HG02840 (cell line): ENCODE results near the gene CEACAM5.
"Not testable (repeated sequence)": the region's sequence is repeated elsewhere in the genome, so short reads cannot be mapped to it uniquely, and the experiment has no call there.

Experiments used
- ATAC-seq: cut with Tn5 transposase; IDR thresholded peaks from one replicate; pipeline ENCODE4 v1.9.1; 2021; ENCODE audit warnings: mild to moderate bottlenecking, moderate library complexity, moderate number of reproducible peaks; ENCODE audit not compliant: unreplicated experiment, low FRiP score

CEACAM5 gene

GRCh38 chr19:41699968-41700323, 8.5 kb upstream of the CEACAM5 start:
- no peak for ATAC-seq

GRCh38 chr19:41700381-41701195, 7.8 kb upstream of the CEACAM5 start:
- no peak for ATAC-seq

DNA sequence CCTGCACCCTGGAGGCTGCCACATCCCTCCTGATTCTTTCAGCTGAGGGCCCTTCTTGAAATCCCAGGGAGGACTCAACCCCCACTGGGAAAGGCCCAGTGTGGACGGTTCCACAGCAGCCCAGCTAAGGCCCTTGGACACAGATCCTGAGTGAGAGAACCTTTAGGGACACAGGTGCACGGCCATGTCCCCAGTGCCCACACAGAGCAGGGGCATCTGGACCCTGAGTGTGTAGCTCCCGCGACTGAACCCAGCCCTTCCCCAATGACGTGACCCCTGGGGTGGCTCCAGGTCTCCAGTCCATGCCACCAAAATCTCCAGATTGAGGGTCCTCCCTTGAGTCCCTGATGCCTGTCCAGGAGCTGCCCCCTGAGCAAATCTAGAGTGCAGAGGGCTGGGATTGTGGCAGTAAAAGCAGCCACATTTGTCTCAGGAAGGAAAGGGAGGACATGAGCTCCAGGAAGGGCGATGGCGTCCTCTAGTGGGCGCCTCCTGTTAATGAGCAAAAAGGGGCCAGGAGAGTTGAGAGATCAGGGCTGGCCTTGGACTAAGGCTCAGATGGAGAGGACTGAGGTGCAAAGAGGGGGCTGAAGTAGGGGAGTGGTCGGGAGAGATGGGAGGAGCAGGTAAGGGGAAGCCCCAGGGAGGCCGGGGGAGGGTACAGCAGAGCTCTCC, 6.9 kb upstream of the CEACAM5 start:
- ATAC-seq, result no peak

DNA sequence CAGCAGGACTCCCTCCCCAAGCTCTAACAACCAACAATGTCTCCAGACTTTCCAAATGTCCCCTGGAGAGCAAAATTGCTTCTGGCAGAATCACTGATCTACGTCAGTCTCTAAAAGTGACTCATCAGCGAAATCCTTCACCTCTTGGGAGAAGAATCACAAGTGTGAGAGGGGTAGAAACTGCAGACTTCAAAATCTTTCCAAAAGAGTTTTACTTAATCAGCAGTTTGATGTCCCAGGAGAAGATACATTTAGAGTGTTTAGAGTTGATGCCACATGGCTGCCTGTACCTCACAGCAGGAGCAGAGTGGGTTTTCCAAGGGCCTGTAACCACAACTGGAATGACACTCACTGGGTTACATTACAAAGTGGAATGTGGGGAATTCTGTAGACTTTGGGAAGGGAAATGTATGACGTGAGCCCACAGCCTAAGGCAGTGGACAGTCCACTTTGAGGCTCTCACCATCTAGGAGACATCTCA, 6.2 kb upstream of the CEACAM5 start:
- no peak for ATAC-seq

GRCh38 chr19:41703602-41704293, 4.7 kb upstream of the CEACAM5 start:
- ATAC-seq, result no peak

DNA sequence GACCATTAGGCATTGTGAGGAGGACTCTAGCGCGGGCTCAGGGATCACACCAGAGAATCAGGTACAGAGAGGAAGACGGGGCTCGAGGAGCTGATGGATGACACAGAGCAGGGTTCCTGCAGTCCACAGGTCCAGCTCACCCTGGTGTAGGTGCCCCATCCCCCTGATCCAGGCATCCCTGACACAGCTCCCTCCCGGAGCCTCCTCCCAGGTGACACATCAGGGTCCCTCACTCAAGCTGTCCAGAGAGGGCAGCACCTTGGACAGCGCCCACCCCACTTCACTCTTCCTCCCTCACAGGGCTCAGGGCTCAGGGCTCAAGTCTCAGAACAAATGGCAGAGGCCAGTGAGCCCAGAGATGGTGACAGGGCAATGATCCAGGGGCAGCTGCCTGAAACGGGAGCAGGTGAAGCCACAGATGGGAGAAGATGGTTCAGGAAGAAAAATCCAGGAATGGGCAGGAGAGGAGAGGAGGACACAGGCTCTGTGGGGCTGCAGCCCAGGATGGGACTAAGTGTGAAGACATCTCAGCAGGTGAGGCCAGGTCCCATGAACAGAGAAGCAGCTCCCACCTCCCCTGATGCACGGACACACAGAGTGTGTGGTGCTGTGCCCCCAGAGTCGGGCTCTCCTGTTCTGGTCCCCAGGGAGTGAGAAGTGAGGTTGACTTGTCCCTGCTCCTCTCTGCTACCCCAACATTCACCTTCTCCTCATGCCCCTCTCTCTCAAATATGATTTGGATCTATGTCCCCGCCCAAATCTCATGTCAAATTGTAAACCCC, 2.8 kb upstream of the CEACAM5 start:
- ATAC-seq, result no peak

- no peak for ATAC-seq
Measured at GRCh38 chr19:41706741-41707501, 1.5 kb upstream of the CEACAM5 start.

- ATAC-seq, result no peak
Measured at GRCh38 chr19:41707502-41707812, 969 bp upstream of the CEACAM5 start.

DNA sequence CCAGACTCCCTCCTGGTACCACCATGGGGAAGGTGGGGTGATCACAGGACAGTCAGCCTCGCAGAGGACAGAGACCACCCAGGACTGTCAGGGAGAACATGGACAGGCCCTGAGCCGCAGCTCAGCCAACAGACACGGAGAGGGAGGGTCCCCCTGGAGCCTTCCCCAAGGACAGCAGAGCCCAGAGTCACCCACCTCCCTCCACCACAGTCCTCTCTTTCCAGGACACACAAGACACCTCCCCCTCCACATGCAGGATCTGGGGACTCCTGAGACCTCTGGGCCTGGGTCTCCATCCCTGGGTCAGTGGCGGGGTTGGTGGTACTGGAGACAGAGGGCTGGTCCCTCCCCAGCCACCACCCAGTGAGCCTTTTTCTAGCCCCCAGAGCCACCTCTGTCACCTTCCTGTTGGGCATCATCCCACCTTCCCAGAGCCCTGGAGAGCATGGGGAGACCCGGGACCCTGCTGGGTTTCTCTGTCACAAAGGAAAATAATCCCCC, 505 bp upstream of the CEACAM5 start:
- ATAC-seq, result no peak

- not testable (repeated sequence) for ATAC-seq
Measured at GRCh38 chr19:41709516-41709915, 1.1 kb downstream of the CEACAM5 start.

DNA sequence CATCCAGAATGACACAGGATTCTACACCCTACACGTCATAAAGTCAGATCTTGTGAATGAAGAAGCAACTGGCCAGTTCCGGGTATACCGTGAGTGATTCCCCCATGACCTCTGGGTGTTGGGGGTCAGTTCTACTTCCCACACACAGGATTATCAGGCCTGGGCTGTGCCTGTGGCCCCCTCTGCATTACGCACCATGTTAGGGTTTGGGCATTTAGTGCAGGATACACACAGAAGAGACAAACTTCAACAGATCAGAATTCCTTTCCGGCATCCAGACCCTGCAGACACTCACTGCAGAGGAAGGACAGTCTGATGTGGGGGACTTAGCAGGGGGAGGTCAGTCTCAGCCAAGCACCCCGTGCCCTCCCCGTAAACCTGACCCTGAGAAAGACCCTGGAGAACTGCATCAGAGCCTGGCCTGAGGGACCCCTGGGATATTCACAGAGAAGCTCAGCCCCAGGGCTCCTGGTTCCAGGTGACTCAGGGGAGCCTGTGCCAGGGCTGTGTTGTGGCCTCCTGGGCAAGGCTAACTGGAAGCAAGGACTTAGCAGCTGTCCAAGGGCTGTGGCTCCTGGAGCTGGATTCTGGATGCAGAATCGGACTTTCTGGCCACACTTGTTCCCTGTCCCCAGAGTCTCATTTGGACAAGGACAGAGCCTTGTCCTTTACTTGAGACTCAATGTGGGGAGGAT, 1.7 kb downstream of the CEACAM5 start:
- no peak for ATAC-seq

DNA sequence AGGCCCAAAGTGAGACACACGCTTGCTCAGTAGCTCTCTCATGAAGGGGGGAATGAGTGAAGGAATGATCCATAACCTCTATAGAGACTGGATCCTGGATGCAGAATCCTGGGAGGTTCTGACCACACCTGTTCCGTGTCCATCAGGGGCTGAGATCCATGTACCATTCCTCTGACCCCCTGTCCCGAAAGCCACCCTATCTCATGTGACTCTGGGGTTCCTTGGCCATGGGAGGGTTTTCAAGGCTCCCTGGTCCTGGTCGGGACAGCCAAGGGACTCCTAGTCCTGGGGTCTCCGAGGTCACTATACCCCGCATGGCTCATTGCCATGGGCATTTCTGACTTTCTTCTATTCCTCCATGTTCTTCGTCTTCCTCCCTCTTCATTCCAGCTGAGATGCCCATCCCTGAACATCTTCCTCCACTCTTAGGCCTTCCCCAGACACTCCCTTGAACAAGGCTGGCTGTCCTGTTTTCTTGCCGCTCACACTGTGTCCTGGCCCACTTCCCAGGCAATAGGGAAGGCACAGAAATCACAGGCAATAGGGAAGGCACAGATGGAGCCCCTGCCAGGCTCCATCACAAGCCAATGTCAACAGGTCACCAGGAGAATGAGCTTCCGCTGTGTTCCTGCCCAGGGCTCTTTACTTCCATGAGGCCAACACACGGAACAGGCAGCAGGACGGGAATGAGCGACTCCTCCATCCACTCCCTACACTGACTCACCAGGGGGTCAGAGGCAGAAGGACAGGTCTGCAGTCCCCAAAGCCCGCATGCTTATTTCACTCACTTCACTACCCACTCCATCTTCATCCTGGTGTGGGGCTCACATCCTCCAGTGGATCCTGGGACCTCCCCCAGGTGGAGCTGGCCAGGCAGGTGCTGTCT, 3.2 kb downstream of the CEACAM5 start:
- ATAC-seq, result no peak

GRCh38 chr19:41714598-41714997, 6.2 kb downstream of the CEACAM5 start:
- ATAC-seq, result no peak

DNA sequence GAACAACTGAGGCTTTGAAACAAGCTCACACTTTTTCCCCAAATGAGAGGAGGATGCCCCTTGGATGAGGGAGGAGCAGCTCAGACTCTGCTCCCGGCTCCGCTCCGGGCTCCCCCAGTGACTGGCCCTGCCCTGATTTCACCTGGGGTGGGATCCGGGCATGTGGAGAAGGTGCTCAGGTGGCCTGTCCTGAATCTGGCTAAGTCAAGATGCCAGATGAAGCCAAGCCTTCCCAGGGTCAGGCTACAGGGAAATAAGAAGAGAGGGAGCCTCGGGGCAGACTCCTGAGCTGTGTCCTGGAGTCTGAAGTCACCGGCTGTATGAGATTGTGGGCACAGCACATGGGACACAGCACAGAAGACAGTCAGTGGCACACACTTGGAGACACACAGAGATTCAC, 10.3 kb downstream of the CEACAM5 start:
- ATAC-seq, result no peak

- ATAC-seq, result no peak
Measured at GRCh38 chr19:41720103-41720502, 11.7 kb downstream of the CEACAM5 start.

DNA sequence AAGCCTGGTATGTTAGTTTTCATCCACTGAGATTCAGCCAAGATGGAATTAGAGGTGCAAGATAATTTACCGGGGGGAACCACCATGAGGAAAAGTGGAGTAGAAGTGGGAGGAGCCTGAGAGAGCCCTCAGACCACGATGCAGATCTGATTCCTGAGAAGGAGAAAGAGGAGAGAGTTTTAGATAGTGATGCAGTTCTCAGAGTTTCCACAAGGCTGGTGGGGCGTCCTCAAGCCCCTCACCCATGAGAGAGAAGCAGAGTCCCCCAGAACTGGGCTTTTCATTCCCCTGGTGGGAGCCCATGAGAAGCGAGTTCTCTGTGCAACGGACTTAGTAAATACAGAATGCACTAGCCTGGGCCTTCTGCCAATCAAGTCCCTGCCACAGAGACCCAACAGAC, 18.1 kb downstream of the CEACAM5 start:
- no peak for ATAC-seq

DNA sequence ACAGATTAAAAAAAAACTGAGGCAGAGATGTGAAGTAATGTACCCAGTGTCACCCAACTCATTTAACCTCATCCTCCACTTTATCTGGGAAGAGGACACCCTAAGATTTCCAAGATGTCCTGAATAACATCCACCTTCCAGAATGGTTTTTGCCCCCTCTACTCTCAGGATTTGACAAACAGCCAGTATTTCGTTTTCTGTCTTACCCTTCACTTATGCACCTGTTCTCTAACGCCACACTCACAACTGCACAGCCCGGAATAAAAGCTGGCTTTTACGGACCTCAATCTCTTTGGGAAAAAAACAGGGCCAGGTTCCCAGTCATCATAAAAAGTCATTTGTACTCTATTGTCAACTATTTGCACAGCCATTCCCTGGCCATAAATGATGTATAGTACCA, 25.7 kb downstream of the CEACAM5 start:
- no peak for ATAC-seq

DNA sequence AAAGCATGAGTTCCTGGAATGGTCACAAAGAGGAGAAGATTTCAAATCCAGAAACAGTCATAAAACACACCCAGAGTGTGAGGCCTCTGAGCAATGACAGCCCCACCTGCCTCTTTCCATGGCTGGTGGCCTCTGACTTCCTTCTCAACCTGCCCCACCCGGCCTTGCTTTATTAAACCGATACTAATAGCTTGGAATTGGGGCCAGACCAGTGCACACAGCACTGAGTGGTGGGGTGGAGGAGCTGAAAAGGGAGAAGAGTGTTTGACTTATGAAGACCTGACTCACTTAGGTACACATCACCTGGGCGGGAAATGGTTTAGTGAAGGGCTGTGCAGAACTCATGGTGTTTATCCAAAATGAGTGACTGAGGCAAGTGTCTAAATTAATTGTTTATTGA, 26.2 kb downstream of the CEACAM5 start:
- ATAC-seq, result no peak
